Measurements from ENCODE around the gene TSPO.
"Not testable (repeated sequence)": the region's sequence is repeated elsewhere in the genome, so short reads cannot be mapped to it uniquely, and the experiment has no call there.

The TSPO gene

GRCh38 chr22:43151251-43152002 lies at the start of gene TSPO:
Gene TSPO, plus strand, starts transcription at chr22:43151559. Its CDS starts 7,680 bp downstream, at chr22:43159239.
- TF ChIP-seq YY1 (IDR thresholded peaks at IDR 0.05; ENCODE audit: insufficient read depth, insufficient read length), result no peak
- TF ChIP-seq ZNF274 (IDR thresholded peaks at IDR 0.05; ENCODE audit: low read depth, low read length), result no peak
- TF ChIP-seq SUZ12 (IDR thresholded peaks at IDR 0.05; ENCODE audit: extremely low read depth, insufficient read depth, insufficient read length), result no peak
- Histone ChIP-seq H3K4me3 (ENCODE audit: insufficient read length, low read depth) (peak within 1 kb of the TSS; percentile 54), H3K36me3 (ENCODE audit: insufficient read depth, insufficient read length, low read length) (no peaks in the 10 kb centered on the region), H3K27me3 (ENCODE audit: insufficient read depth, insufficient read length) (peaks cover 21% of the 10 kb centered on the region), H3K9me3 (ENCODE audit: insufficient read depth, low read length) (no peaks in the 10 kb centered on the region), H3K9ac (ENCODE audit: insufficient read length, low read depth) (peak within 1 kb of the TSS; percentile 77), H3K4me1 (ENCODE audit: insufficient read depth, insufficient read length) (peaks cover 15% of the 10 kb centered on the region)
- no peak for DNase-seq (ENCODE audit: low read depth, low spot score)

- H3K4me3 ChIP-seq (ENCODE audit: insufficient read length, low read depth); H3K4me1 ChIP-seq (ENCODE audit: insufficient read depth, insufficient read length); H3K36me3 ChIP-seq (ENCODE audit: insufficient read depth, insufficient read length, low read length); DNase-seq (ENCODE audit: low read depth, low spot score); H3K27me3 ChIP-seq (ENCODE audit: insufficient read depth, insufficient read length); H3K9ac ChIP-seq (ENCODE audit: insufficient read length, low read depth); H3K9me3 ChIP-seq (ENCODE audit: insufficient read depth, low read length): not testable (repeated sequence)
Measured at GRCh38 chr22:43104056-43104625, 47.2 kb upstream of the TSPO start.

- not testable (repeated sequence) for H3K9ac ChIP-seq (ENCODE audit: insufficient read length, low read depth); H3K4me1 ChIP-seq (ENCODE audit: insufficient read depth, insufficient read length); H3K9me3 ChIP-seq (ENCODE audit: insufficient read depth, low read length); H3K27me3 ChIP-seq (ENCODE audit: insufficient read depth, insufficient read length); H3K36me3 ChIP-seq (ENCODE audit: insufficient read depth, insufficient read length, low read length); H3K4me3 ChIP-seq (ENCODE audit: insufficient read length, low read depth); DNase-seq (ENCODE audit: low read depth, low spot score)
Measured at GRCh38 chr22:43104950-43105349, 46.4 kb upstream of the TSPO start.

GRCh38 chr22:43106302-43106701 lies 45.1 kb upstream of the TSPO start:
- Histone ChIP-seq H3K36me3 (ENCODE audit: insufficient read depth, insufficient read length, low read length) (no peaks in the 10 kb centered on the region), H3K9me3 (ENCODE audit: insufficient read depth, low read length) (no peaks in the 10 kb centered on the region), H3K4me1 (ENCODE audit: insufficient read depth, insufficient read length) (peaks cover under 1% of the 10 kb centered on the region), H3K4me3 (ENCODE audit: insufficient read length, low read depth) (no peak overlapping the region), H3K27me3 (ENCODE audit: insufficient read depth, insufficient read length) (peaks cover 6% of the 10 kb centered on the region), H3K9ac (ENCODE audit: insufficient read length, low read depth) (no peak overlapping the region)
- no peak for TF ChIP-seq YY1 (IDR thresholded peaks at IDR 0.05; ENCODE audit: insufficient read depth, insufficient read length)
- no peak for TF ChIP-seq ZNF274 (IDR thresholded peaks at IDR 0.05; ENCODE audit: low read depth, low read length)
- no peak for TF ChIP-seq SUZ12 (IDR thresholded peaks at IDR 0.05; ENCODE audit: extremely low read depth, insufficient read depth, insufficient read length)
- no peak for DNase-seq (ENCODE audit: low read depth, low spot score)

- Histone ChIP-seq H3K9ac (ENCODE audit: insufficient read length, low read depth) (no peak overlapping the region), H3K27me3 (ENCODE audit: insufficient read depth, insufficient read length) (peaks cover 14% of the 10 kb centered on the region), H3K36me3 (ENCODE audit: insufficient read depth, insufficient read length, low read length) (no peaks in the 10 kb centered on the region), H3K4me3 (ENCODE audit: insufficient read length, low read depth) (no peak overlapping the region), H3K9me3 (ENCODE audit: insufficient read depth, low read length) (no peaks in the 10 kb centered on the region), H3K4me1 (ENCODE audit: insufficient read depth, insufficient read length) (peaks cover 5% of the 10 kb centered on the region)
- peak; percentile 40 for DNase-seq (ENCODE audit: low read depth, low spot score)
- TF ChIP-seq ZNF274 (IDR thresholded peaks at IDR 0.05; ENCODE audit: low read depth, low read length), result no peak
- TF ChIP-seq SUZ12 (IDR thresholded peaks at IDR 0.05; ENCODE audit: extremely low read depth, insufficient read depth, insufficient read length), result no peak
- TF ChIP-seq YY1 (IDR thresholded peaks at IDR 0.05; ENCODE audit: insufficient read depth, insufficient read length), result no peak
Measured at GRCh38 chr22:43109511-43109910, 41.8 kb upstream of the TSPO start.

GRCh38 chr22:43109921-43110443 lies 41.4 kb upstream of the TSPO start:
- Histone ChIP-seq H3K4me1 (ENCODE audit: insufficient read depth, insufficient read length) (peaks cover 8% of the 10 kb centered on the region), H3K9ac (ENCODE audit: insufficient read length, low read depth) (peak overlapping the region; percentile 1), H3K4me3 (ENCODE audit: insufficient read length, low read depth) (peak overlapping the region; percentile 19), H3K9me3 (ENCODE audit: insufficient read depth, low read length) (no peaks in the 10 kb centered on the region), H3K27me3 (ENCODE audit: insufficient read depth, insufficient read length) (peaks cover 14% of the 10 kb centered on the region), H3K36me3 (ENCODE audit: insufficient read depth, insufficient read length, low read length) (no peaks in the 10 kb centered on the region)
- no peak for TF ChIP-seq ZNF274 (IDR thresholded peaks at IDR 0.05; ENCODE audit: low read depth, low read length)
- TF ChIP-seq YY1 (IDR thresholded peaks at IDR 0.05; ENCODE audit: insufficient read depth, insufficient read length), result no peak
- no peak for TF ChIP-seq SUZ12 (IDR thresholded peaks at IDR 0.05; ENCODE audit: extremely low read depth, insufficient read depth, insufficient read length)
- DNase-seq (ENCODE audit: low read depth, low spot score), result no peak

- Histone ChIP-seq H3K4me1 (ENCODE audit: insufficient read depth, insufficient read length) (peaks cover 8% of the 10 kb centered on the region), H3K36me3 (ENCODE audit: insufficient read depth, insufficient read length, low read length) (no peaks in the 10 kb centered on the region), H3K4me3 (ENCODE audit: insufficient read length, low read depth) (peak within 1 kb of the TSS; percentile 81), H3K9me3 (ENCODE audit: insufficient read depth, low read length) (no peaks in the 10 kb centered on the region), H3K27me3 (ENCODE audit: insufficient read depth, insufficient read length) (peaks cover 14% of the 10 kb centered on the region), H3K9ac (ENCODE audit: insufficient read length, low read depth) (peak within 1 kb of the TSS; percentile 86)
- peak; percentile 50 for DNase-seq (ENCODE audit: low read depth, low spot score)
- no peak for TF ChIP-seq ZNF274 (IDR thresholded peaks at IDR 0.05; ENCODE audit: low read depth, low read length)
- no peak for TF ChIP-seq SUZ12 (IDR thresholded peaks at IDR 0.05; ENCODE audit: extremely low read depth, insufficient read depth, insufficient read length)
Measured at GRCh38 chr22:43110444-43110926, 40.9 kb upstream of the TSPO start, which contains the start of gene BIK. Gene BIK, plus strand, starts transcription at chr22:43110750. Its CDS starts 13,273 bp downstream, at chr22:43124023.

All from NT2/D1 (cell line).